HepG2 (cell line): ENCODE results near the gene BLCAP. TPM values are rescaled to one million over a fixed set of nuclear protein-coding genes. Genes with fewer than 3 reads are reported as not detected.

ENCODE experiments used
- CEBPG ChIP-seq: IDR thresholded peaks from 2 replicates; pipeline ENCODE4 v1.6.1; 2016
- ETS1 ChIP-seq: sonication (generic); formaldehyde crosslinking; IDR thresholded peaks from 2 replicates; pipeline ENCODE4 v1.4.0; 2020; ENCODE audit warnings: missing genetic modification reagents
- FOXC1 ChIP-seq: sonication (generic); formaldehyde crosslinking; IDR thresholded peaks from 2 replicates; pipeline ENCODE4 v1.8.0; 2022; ENCODE audit warnings: mild to moderate bottlenecking, missing genetic modification reagents, borderline replicate concordance
- KAT8 ChIP-seq: IDR thresholded peaks from 2 replicates; pipeline ENCODE4 v1.6.1; 2016; ENCODE audit warnings: missing genetic modification reagents, missing compliant biosample characterization
- MED13 ChIP-seq: sonication (generic); formaldehyde crosslinking; IDR thresholded peaks from 2 replicates; pipeline ENCODE4 v1.5.0; 2020; ENCODE audit warnings: missing genetic modification reagents
- PRPF4 ChIP-seq: fragments of 200-400 bp; formaldehyde crosslinking; IDR thresholded peaks from 2 replicates; pipeline ENCODE4 v1.6.1; 2016; ENCODE audit warnings: low read length, low read depth; ENCODE audit not compliant: poor library complexity, severe bottlenecking
- RBM22 ChIP-seq: fragments of 200-400 bp; formaldehyde crosslinking; optimal IDR thresholded peaks from 2 replicates; pipeline ENCODE3; 2017; ENCODE audit warnings: mild to moderate bottlenecking, low read length, moderate library complexity
- SRSF4 ChIP-seq: fragments of 200-400 bp; formaldehyde crosslinking; IDR thresholded peaks from one replicate; pipeline ENCODE4 v1.6.1; 2018; ENCODE audit warnings: mild to moderate bottlenecking, low read depth, low read length, moderate library complexity; ENCODE audit not compliant: poor library complexity, severe bottlenecking
- ZFP91 ChIP-seq: sonication (generic); formaldehyde crosslinking; IDR thresholded peaks from 2 replicates; pipeline ENCODE4 v1.9.0; 2022; ENCODE audit warnings: missing genetic modification reagents, mild to moderate bottlenecking, borderline replicate concordance
- ZNF292 ChIP-seq: sonication (generic); formaldehyde crosslinking; IDR thresholded peaks from 2 replicates; pipeline ENCODE4 v1.8.1; 2022; ENCODE audit warnings: mild to moderate bottlenecking, low read depth, missing genetic modification reagents, borderline replicate concordance
- ZSCAN29 ChIP-seq: sonication (generic); formaldehyde crosslinking; conservative IDR thresholded peaks from 2 replicates; pipeline ENCODE4 v1.4.0; 2020; ENCODE audit warnings: mild to moderate bottlenecking, missing genetic modification reagents
- ZUFSP ChIP-seq: sonication (generic); formaldehyde crosslinking; IDR thresholded peaks from 2 replicates; pipeline ENCODE4 v1.9.0; 2021; ENCODE audit warnings: missing genetic modification reagents, mild to moderate bottlenecking, borderline replicate concordance
- polyA plus RNA-seq, 8 experiments: library from polyadenylated mRNA; depleted of rRNA in 3 of 8; stranded (reverse) in 7 of 8; unstranded in 1 of 8; fragments of >200 nt; fragmentation: Illumina TruSeq in 4 of 8; extraction: Trizol in 4 of 8; gene quantifications; 2 replicates each; pipeline versions ENCODE4 v1.2.1 to v1.2.3, GENCODE V29; 2011 to 2016; ENCODE audit warnings: low read depth in 4 of 8, missing spikeins in 1 of 8, mixed read lengths in 1 of 8; ENCODE audit not compliant: insufficient read depth in 1 of 8
- total RNA-seq, 5 experiments: library from RNA; depleted of rRNA; stranded (reverse); fragments of >200 nt; fragmentation: Illumina TruSeq; extraction: Trizol; gene quantifications; 2 replicates each; pipeline ENCODE4 v1.2.3, GENCODE V29; 2016; ENCODE audit warnings: low read depth in 1 of 5
- TF ChIP-seq, protein P1 (sequence below): sonication (generic); formaldehyde crosslinking; IDR thresholded peaks from 2 replicates; pipeline ENCODE4 v1.4.0; 2020; ENCODE audit warnings: missing genetic modification reagents
- TF ChIP-seq, protein P2 (sequence below): sonication (generic); formaldehyde crosslinking; IDR thresholded peaks from 2 replicates; pipeline ENCODE4 v1.8.0; 2022; ENCODE audit warnings: mild to moderate bottlenecking, missing genetic modification reagents; ENCODE audit not compliant: insufficient replicate concordance
- TF ChIP-seq, protein P3 (sequence below): sonication (generic); formaldehyde crosslinking; IDR thresholded peaks from 2 replicates; pipeline ENCODE4 v1.8.0; 2022; ENCODE audit warnings: missing genetic modification reagents, low read depth, mild to moderate bottlenecking, borderline replicate concordance

BLCAP gene
- total and polyA plus RNA-seq, 2 of the 13 experiments (the other 11 are each of a cell fraction or from before 2014, with no cell fraction given) = 52.4 to 86.8 TPM

- TF ChIP-seq, protein P1, sequence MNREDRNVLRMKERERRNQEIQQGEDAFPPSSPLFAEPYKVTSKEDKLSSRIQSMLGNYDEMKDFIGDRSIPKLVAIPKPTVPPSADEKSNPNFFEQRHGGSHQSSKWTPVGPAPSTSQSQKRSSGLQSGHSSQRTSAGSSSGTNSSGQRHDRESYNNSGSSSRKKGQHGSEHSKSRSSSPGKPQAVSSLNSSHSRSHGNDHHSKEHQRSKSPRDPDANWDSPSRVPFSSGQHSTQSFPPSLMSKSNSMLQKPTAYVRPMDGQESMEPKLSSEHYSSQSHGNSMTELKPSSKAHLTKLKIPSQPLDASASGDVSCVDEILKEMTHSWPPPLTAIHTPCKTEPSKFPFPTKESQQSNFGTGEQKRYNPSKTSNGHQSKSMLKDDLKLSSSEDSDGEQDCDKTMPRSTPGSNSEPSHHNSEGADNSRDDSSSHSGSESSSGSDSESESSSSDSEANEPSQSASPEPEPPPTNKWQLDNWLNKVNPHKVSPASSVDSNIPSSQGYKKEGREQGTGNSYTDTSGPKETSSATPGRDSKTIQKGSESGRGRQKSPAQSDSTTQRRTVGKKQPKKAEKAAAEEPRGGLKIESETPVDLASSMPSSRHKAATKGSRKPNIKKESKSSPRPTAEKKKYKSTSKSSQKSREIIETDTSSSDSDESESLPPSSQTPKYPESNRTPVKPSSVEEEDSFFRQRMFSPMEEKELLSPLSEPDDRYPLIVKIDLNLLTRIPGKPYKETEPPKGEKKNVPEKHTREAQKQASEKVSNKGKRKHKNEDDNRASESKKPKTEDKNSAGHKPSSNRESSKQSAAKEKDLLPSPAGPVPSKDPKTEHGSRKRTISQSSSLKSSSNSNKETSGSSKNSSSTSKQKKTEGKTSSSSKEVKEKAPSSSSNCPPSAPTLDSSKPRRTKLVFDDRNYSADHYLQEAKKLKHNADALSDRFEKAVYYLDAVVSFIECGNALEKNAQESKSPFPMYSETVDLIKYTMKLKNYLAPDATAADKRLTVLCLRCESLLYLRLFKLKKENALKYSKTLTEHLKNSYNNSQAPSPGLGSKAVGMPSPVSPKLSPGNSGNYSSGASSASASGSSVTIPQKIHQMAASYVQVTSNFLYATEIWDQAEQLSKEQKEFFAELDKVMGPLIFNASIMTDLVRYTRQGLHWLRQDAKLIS (CRISPR knock-in tag) = no peak
- TF ChIP-seq FOXC1 (CRISPR knock-in tag) = no peak
- TF ChIP-seq, protein P2, sequence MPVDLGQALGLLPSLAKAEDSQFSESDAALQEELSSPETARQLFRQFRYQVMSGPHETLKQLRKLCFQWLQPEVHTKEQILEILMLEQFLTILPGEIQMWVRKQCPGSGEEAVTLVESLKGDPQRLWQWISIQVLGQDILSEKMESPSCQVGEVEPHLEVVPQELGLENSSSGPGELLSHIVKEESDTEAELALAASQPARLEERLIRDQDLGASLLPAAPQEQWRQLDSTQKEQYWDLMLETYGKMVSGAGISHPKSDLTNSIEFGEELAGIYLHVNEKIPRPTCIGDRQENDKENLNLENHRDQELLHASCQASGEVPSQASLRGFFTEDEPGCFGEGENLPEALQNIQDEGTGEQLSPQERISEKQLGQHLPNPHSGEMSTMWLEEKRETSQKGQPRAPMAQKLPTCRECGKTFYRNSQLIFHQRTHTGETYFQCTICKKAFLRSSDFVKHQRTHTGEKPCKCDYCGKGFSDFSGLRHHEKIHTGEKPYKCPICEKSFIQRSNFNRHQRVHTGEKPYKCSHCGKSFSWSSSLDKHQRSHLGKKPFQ (CRISPR knock-in tag) = peak; percentile 37
- TF ChIP-seq, protein P3, sequence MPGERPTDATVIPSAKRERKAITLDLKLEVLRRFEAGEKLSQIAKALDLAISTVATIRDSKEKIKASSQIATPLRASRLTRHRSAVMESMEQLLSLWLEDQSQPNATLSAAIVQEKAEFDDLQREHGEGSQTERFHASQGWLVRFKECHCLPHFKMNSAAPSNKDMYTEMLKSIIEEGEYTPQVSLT (CRISPR knock-in tag) = no peak
- no peak for TF ChIP-seq ZNF292 (CRISPR knock-in tag)
- no peak for TF ChIP-seq SRSF4
- no peak for TF ChIP-seq CEBPG
- TF ChIP-seq ZUFSP (CRISPR knock-in tag) = no peak
- TF ChIP-seq RBM22 = no peak
- no peak for TF ChIP-seq KAT8 (CRISPR knock-in tag)
- no peak for TF ChIP-seq PRPF4
- no peak for TF ChIP-seq ETS1 (CRISPR knock-in tag)
- TF ChIP-seq ZSCAN29 = 0 out of 2 replicates have a peak, but pooled peaks have one; percentile 34
- no peak for TF ChIP-seq ZFP91 (CRISPR knock-in tag)
- TF ChIP-seq MED13 (CRISPR knock-in tag) = no peak
Measured at GRCh38 chr20:37529214-37529967, 1.7 kb upstream of the BLCAP start (continued).
